ENCODE data around the gene SCAP. TPM values are rescaled to one million over a fixed set of nuclear protein-coding genes. Genes with fewer than 3 reads are reported as not detected.

SCAP gene
- total RNA-seq, 1 experiment from 2014 or later: 104 TPM

DNA sequence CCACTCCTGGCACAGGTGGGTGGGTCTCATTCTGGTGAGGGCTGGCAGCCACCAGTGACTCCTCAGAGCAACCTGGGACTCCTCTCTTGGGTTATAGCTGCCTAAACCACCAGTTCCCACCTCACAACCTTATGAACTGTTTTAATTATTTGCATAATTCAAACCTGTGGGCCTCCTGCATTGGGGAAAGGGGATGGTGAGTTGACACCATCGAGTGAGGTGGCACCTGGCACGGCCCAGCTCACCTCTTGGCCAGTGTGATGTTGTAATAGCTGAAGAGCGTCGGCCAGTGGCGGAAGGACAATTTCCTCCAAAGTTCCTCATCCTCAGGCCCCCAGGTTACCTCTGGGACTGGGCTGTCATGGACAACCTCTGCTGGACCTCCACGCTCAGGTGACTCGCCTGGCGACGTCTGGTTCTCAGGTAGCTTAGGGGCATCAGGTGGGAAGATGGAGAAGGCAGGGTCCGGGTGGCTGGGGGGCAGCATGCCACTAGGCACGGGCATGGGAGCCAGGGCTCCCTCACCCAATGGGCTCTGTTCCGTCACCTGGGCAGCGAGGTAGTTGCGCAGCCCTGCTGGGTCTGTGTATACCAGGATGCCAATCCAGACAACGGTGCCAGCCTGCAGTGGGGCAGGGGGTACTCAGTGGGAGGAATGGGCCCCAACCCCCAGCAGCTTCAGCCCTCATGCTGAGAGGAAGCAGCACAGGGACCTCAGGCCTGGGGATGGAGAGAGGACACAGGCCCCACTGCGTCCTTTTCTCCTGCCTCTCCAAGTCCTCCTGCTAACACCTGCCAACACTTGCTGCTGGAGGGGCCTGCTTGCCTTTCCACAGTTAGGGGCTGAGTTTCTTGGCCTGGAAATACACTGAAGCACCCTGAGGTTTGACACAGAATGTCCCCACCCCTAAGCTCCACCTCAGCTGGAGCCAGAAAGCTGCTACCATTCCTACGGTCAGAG, 56.4 kb downstream of the SCAP start:
- no peaks in the 10 kb centered on the region for H3K27me3 ChIP-seq (ENCODE audit: control insufficient read depth, insufficient read depth, low read length)
- no peak overlapping the region for H3K4me3 ChIP-seq (ENCODE audit: insufficient read depth, low read depth, low read length)
- peaks cover 17% of the 10 kb centered on the region for H3K36me3 ChIP-seq (replicated peaks; ENCODE audit: control insufficient read depth, insufficient read depth, low read length)
- DNase-seq: peak; percentile 39

DNA sequence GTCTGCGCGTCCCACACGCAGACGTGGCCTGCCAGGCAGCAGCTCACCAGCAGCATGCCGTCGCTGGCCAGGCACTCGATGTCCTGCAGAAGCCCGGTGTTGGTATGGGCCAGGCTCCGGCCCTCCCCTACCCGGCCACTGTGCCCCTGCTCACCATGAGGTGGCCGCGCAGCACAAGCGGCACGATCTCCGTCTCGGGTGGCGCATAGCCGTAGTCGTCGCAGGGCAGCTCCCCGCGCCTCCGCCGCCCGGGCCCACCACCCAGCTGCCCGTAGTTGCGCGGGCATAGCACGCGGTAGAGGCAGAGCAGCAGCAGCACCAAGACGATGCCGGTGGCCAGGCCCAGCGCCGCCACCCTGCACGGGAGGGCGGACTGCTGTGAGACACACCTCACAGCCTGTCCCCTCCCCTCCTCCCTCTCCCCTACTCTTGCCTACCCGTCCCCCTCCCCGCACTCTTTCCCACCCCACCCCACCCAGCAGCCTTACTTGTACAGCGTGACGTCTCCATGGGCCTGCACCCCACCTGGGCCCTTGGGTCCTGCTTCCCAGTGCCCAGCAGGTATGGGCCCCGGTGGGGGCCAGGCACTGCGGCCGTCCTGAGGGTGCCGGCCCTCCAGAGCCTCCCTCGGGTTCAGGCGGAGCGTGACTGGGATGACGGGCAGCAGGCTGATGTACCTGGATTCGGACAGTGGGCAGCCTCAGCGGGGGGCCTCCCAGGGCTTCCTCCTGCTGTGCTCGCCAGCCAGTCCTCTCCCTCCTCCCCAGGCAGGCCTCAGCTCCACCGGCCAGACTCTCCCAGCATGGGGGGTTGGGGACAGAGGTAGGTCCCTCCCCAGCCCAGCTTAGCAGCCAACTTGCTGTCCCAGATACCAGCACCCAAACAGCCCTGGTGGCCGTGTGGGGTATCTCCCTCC, 57.3 kb downstream of the SCAP start:
- Histone ChIP-seq H3K4me3 (ENCODE audit: insufficient read depth, low read depth, low read length) (no peak overlapping the region), H3K36me3 (replicated peaks; ENCODE audit: control insufficient read depth, insufficient read depth, low read length) (peaks cover 25% of the 10 kb centered on the region), H3K27me3 (ENCODE audit: control insufficient read depth, insufficient read depth, low read length) (no peaks in the 10 kb centered on the region)
- peak; percentile 76 for DNase-seq

DNA sequence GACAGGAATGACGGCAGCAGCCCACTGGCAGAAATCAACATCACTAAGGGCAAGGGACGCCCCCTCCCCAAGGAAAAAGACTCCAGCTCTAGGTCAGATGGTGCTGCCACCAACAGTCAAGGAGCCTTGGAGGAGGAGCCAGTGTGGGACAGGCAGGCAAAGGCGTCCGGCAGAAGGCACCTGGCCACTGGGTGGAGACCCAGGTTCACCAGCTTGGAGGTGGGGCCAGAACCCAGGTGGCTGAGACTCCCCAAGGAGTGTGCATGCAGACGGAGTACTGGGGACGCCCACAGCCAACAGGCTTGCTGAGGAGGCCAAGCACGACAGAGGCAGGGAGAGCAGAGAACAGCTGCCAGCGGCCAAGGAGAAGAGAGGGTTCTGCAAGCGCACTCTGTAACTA, 59.7 kb downstream of the SCAP start:
- Histone ChIP-seq H3K4me3 (ENCODE audit: insufficient read depth, low read depth, low read length) (no peak overlapping the region), H3K27me3 (ENCODE audit: control insufficient read depth, insufficient read depth, low read length) (no peaks in the 10 kb centered on the region), H3K36me3 (replicated peaks; ENCODE audit: control insufficient read depth, insufficient read depth, low read length) (peaks cover 36% of the 10 kb centered on the region)
- DNase-seq: peak; percentile 87

DNA sequence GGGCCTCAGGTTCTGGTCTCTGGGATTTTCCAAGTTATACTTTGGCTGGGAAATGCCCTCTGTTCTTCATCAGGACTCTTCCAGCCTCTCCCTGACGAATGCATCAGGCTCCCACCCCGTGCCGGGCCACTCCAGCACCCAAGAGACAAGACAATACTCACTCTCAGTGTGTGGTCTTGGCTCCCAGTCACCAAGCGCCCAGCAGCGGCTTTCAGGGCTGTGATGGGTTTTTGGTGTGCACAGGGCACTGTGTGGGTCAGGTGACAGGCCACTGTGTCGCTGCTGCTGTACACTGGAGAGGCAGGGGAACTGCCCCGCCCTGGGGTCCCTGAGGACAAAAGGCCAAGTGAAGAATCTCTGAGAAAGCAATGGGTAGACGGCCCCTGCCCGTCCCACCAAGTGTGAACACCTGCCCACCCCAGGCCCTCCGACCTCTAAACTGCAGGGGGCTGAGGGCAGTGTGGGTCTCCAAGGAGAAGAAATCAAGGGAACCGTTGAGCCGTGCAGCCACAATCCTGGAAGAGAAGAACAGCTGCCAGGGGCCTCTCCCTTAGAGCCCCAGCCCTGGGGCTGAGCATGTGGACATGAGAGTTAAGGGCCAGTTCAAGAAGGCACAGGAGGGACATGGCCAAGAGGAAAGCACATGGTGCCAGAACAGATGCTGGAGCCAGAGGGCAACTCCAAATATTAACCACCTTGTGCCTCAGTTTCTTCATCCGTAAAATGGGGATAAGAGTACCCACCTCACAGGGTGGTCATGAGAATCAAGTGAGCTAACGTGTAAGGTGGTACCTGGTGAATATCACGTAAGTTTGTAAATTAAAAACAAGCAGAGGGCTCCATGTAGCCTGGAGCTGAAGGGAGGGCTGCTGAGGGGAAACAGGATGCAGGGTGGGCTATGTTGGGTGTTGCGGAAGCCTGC, 60.8 kb downstream of the SCAP start:
- Histone ChIP-seq H3K4me3 (ENCODE audit: insufficient read depth, low read depth, low read length) (no peak overlapping the region), H3K36me3 (replicated peaks; ENCODE audit: control insufficient read depth, insufficient read depth, low read length) (peaks cover 33% of the 10 kb centered on the region), H3K27me3 (ENCODE audit: control insufficient read depth, insufficient read depth, low read length) (no peaks in the 10 kb centered on the region)
- DNase-seq: peak; percentile 33

DNA sequence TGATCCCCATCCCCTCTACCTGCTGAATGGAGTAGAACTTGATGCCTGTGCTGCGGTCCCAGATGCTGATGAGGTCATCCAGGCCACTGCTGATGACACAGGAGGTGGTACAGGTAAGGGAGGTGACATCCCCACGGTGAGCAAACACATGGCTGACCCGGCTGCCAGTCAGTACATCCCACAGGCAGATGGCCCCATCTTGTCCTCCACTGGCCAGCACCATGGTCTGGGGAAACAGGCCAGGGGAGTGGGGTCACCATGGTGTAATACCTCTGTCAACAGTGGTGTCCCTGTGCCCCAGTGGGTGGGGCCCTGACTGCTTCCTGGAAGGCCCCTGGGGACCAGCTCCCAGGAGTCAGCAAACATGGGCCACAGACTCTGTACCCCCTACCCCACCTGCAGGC, 61.6 kb downstream of the SCAP start:
- peak; percentile 48 for DNase-seq
- H3K36me3 ChIP-seq (replicated peaks; ENCODE audit: control insufficient read depth, insufficient read depth, low read length): peaks cover 30% of the 10 kb centered on the region
- no peaks in the 10 kb centered on the region for H3K27me3 ChIP-seq (ENCODE audit: control insufficient read depth, insufficient read depth, low read length)
- H3K4me3 ChIP-seq (ENCODE audit: insufficient read depth, low read depth, low read length): no peak overlapping the region

DNA sequence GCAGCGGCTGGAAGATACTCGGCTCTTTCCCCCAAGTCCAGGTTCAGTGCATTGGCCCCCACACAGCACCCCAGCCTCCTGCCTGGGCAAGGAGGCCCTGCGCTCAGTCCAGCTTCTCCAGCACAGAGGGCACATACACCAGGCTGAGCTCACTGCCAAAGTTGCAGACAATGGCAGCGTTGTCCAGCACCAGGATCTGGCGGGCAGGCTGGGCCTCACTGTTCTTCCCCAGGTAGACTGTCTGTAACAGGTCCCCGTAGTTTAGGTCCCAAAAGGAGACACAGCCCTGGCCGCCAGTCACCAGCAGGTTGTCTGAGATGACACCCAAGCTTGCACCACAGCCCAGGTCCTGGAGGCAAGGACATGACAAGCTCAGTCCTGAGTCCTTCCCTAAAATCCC, 62.0 kb downstream of the SCAP start:
- no peak overlapping the region for H3K4me3 ChIP-seq (ENCODE audit: insufficient read depth, low read depth, low read length)
- peaks cover 29% of the 10 kb centered on the region for H3K36me3 ChIP-seq (replicated peaks; ENCODE audit: control insufficient read depth, insufficient read depth, low read length)
- no peak for DNase-seq
- no peaks in the 10 kb centered on the region for H3K27me3 ChIP-seq (ENCODE audit: control insufficient read depth, insufficient read depth, low read length)

DNA sequence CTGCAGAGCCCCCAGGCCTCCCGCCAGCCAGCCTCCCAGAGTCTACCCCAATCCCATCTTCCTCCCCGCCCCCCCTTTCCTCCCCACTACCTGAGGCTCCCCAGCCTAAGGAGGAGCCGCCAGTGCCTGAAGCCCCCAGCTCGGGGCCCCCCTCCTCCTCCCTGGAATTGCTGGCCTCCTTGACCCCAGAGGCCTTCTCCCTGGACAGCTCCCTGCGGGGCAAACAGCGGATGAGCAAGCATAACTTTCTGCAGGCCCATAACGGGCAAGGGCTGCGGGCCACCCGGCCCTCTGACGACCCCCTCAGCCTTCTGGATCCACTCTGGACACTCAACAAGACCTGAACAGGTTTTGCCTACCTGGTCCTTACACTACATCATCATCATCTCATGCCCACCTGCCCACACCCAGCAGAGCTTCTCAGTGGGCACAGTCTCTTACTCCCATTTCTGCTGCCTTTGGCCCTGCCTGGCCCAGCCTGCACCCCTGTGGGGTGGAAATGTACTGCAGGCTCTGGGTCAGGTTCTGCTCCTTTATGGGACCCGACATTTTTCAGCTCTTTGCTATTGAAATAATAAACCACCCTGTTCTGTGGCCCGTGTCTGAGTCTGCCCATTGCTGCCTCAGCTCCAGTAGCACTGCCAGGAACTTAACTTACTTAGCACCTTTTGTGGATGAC, 62.8 kb downstream of the SCAP start:
- DNase-seq: peak; percentile 55
- Histone ChIP-seq H3K27me3 (ENCODE audit: control insufficient read depth, insufficient read depth, low read length) (no peaks in the 10 kb centered on the region), H3K4me3 (ENCODE audit: insufficient read depth, low read depth, low read length) (no peak overlapping the region), H3K36me3 (replicated peaks; ENCODE audit: control insufficient read depth, insufficient read depth, low read length) (peaks cover 35% of the 10 kb centered on the region)

DNA sequence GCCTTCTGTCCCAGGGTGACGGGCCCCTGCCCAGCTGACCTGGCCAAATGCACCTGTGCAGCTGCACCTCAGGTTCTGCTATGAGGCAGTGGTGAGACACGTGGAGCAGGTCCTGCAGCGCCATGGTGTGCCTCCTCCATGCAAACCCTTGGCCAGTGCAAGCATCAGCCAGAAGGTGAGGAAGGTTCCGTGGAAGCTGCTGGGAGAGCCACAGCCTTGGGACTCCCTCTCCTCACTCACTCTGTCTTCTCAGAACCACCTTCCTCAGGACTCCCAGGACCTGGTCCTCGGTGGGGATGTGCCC, 63.3 kb downstream of the SCAP start:
- peaks cover 37% of the 10 kb centered on the region for H3K36me3 ChIP-seq (replicated peaks; ENCODE audit: control insufficient read depth, insufficient read depth, low read length)
- H3K4me3 ChIP-seq (ENCODE audit: insufficient read depth, low read depth, low read length): no peak overlapping the region

DNA sequence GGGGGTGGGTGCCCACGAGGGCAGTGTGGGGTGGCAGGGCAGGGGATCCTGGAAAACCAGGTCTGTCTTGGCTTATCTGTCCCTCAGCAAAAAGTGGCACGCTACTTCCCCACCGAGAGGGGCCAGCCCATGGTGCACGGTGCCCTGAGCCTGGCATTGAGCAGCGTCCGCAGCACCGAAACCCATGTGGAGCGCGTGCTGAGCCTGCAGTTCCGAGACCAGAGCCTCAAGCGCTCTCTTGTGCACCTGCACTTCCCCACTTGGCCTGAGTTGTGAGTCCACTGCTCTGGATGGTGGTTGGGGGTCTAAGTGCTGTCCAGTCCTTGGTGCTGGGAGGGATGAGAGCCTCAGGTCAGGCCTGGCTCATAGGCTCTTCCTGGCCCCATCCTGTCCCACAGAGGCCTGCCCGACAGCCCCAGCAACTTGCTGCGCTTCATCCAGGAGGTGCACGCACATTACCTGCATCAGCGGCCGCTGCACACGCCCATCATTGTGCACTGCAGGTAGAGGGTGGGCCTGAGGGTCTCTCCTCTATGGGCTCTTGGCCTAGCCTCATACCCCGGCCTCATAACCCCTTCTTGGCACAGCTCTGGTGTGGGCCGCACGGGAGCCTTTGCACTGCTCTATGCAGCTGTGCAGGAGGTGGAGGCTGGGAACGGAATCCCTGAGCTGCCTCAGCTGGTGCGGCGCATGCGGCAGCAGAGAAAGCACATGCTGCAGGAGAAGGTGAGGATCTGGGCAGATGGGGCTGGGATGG, 63.9 kb downstream of the SCAP start:
- Histone ChIP-seq H3K36me3 (replicated peaks; ENCODE audit: control insufficient read depth, insufficient read depth, low read length) (peaks cover 39% of the 10 kb centered on the region), H3K27me3 (ENCODE audit: control insufficient read depth, insufficient read depth, low read length) (no peaks in the 10 kb centered on the region), H3K4me3 (ENCODE audit: insufficient read depth, low read depth, low read length) (no peak overlapping the region)
- peak; percentile 60 for DNase-seq

More for the DNA sequence above, 63.3 kb downstream of the SCAP start:
- DNase-seq: peak; percentile 47
- no peaks in the 10 kb centered on the region for H3K27me3 ChIP-seq (ENCODE audit: control insufficient read depth, insufficient read depth, low read length)

DNA sequence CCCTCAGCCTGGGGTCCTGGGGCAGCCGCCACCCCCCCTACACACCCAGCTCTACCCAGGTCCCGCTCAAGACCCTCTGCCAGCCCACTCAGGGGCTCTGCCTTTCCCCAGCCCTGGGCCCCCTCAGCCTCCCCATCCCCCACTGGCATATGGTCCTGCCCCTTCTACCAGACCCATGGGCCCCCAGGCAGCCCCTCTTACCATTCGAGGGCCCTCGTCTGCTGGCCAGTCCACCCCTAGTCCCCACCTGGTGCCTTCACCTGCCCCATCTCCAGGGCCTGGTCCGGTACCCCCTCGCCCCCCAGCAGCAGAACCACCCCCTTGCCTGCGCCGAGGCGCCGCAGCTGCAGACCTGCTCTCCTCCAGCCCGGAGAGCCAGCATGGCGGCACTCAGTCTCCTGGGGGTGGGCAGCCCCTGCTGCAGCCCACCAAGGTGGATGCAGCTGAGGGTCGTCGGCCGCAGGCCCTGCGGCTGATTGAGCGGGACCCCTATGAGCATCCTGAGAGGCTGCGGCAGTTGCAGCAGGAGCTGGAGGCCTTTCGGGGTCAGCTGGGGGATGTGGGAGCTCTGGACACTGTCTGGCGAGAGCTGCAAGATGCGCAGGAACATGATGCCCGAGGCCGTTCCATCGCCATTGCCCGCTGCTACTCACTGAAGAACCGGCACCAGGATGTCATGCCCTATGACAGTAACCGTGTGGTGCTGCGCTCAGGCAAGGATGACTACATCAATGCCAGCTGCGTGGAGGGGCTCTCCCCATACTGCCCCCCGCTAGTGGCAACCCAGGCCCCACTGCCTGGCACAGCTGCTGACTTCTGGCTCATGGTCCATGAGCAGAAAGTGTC, 64.7 kb downstream of the SCAP start:
- DNase-seq: peak; percentile 61
- Histone ChIP-seq H3K27me3 (ENCODE audit: control insufficient read depth, insufficient read depth, low read length) (no peaks in the 10 kb centered on the region), H3K4me3 (ENCODE audit: insufficient read depth, low read depth, low read length) (no peak overlapping the region), H3K36me3 (replicated peaks; ENCODE audit: control insufficient read depth, insufficient read depth, low read length) (peaks cover 39% of the 10 kb centered on the region)

DNA sequence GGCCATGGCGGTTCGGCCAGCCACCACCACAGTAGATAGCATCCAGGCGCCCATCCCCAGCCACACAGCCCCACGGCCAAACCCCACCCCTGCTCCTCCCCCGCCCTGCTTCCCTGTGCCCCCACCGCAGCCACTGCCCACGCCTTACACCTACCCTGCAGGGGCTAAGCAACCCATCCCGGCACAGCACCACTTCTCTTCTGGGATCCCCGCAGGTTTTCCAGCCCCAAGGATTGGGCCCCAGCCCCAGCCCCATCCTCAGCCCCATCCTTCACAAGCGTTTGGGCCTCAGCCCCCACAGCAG, 65.4 kb downstream of the SCAP start:
- H3K36me3 ChIP-seq (replicated peaks; ENCODE audit: control insufficient read depth, insufficient read depth, low read length): peaks cover 39% of the 10 kb centered on the region
- H3K27me3 ChIP-seq (ENCODE audit: control insufficient read depth, insufficient read depth, low read length): no peaks in the 10 kb centered on the region
- H3K4me3 ChIP-seq (ENCODE audit: insufficient read depth, low read depth, low read length): no peak overlapping the region
- DNase-seq: peak; percentile 66

DNA sequence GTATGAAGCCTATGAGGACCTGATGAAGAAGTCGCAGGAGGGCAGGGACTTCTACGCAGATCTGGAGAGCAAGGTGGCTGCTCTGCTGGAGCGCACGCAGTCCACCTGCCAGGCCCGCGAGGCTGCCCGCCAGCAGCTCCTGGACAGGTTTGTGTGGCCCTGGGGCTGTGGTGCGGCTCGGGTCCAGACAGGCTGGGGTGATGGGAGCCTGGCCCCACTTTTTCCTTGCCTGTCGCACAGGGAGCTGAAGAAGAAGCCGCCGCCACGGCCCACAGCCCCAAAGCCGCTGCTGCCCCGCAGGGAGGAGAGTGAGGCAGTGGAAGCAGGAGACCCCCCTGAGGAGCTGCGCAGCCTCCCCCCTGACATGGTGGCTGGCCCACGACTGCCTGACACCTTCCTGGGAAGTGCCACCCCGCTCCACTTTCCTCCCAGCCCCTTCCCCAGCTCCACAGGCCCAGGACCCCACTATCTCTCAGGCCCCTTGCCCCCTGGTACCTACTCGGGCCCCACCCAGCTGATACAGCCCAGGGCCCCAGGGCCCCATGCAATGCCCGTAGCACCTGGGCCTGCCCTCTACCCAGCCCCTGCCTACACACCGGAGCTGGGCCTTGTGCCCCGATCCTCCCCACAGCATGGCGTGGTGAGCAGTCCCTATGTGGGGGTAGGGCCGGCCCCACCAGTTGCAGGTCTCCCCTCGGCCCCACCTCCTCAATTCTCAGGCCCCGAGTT, 65.9 kb downstream of the SCAP start:
- no peak overlapping the region for H3K4me3 ChIP-seq (ENCODE audit: insufficient read depth, low read depth, low read length)
- no peaks in the 10 kb centered on the region for H3K27me3 ChIP-seq (ENCODE audit: control insufficient read depth, insufficient read depth, low read length)
- DNase-seq: peak; percentile 60
- peaks cover 38% of the 10 kb centered on the region for H3K36me3 ChIP-seq (replicated peaks; ENCODE audit: control insufficient read depth, insufficient read depth, low read length)

Data from H7 (cell line).